C4-2B (cell line): ENCODE data around the gene MAFG.

Experiments used
- CTCF ChIP-seq: fragments of 450-650 bp; conservative IDR thresholded peaks from 2 replicates; pipeline ENCODE4 v1.5.1; 2017; ENCODE audit warnings: mild to moderate bottlenecking
- ZFX ChIP-seq: fragments of 450-650 bp; IDR thresholded peaks from 2 replicates; pipeline ENCODE4 v1.6.1; 2017

GRCh38 chr17:81966343-81967243 lies 39.1 kb upstream of the MAFG start:
- no peak for TF ChIP-seq CTCF
- TF ChIP-seq ZFX: no peak
